ENCODE measurements around the gene CYTH1.

Gene CYTH1

GRCh38 chr17:78805301-78805700 lies 23.2 kb upstream of the CYTH1 start:
- no peak for DNase-seq (ENCODE audit: low read depth)

GRCh38 chr17:78804777-78805176 lies 22.7 kb upstream of the CYTH1 start:
- no peak for DNase-seq (ENCODE audit: low read depth)

GRCh38 chr17:78803186-78803845 lies 21.2 kb upstream of the CYTH1 start:
- no peak for DNase-seq (ENCODE audit: low read depth)

- no peak for DNase-seq (ENCODE audit: low read depth)
Measured at GRCh38 chr17:78802459-78802858, 20.4 kb upstream of the CYTH1 start.

GRCh38 chr17:78802008-78802407 lies 19.9 kb upstream of the CYTH1 start:
- DNase-seq (ENCODE audit: low read depth): no peak

GRCh38 chr17:78800132-78800931 lies 18.3 kb upstream of the CYTH1 start:
- no peak for DNase-seq (ENCODE audit: low read depth)

- DNase-seq (ENCODE audit: low read depth): no peak
Measured at GRCh38 chr17:78798695-78799559, 16.9 kb upstream of the CYTH1 start.

GRCh38 chr17:78797691-78798585 lies 15.9 kb upstream of the CYTH1 start:
- DNase-seq (ENCODE audit: low read depth): no peak

- no peak for DNase-seq (ENCODE audit: low read depth)
Measured at GRCh38 chr17:78797213-78797612, 15.1 kb upstream of the CYTH1 start.

- no peak for DNase-seq (ENCODE audit: low read depth)
Measured at GRCh38 chr17:78796517-78796900, 14.4 kb upstream of the CYTH1 start.

- no peak for DNase-seq (ENCODE audit: low read depth)
Measured at GRCh38 chr17:78795861-78796516, 13.9 kb upstream of the CYTH1 start.

- no peak for DNase-seq (ENCODE audit: low read depth)
Measured at GRCh38 chr17:78794864-78795640, 13.0 kb upstream of the CYTH1 start.

GRCh38 chr17:78794399-78794798 lies 12.3 kb upstream of the CYTH1 start:
- DNase-seq (ENCODE audit: low read depth): no peak

- DNase-seq (ENCODE audit: low read depth): no peak
Measured at GRCh38 chr17:78793968-78794367, 11.9 kb upstream of the CYTH1 start.

GRCh38 chr17:78793415-78793814 lies 11.3 kb upstream of the CYTH1 start:
- no peak for DNase-seq (ENCODE audit: low read depth)

- DNase-seq (ENCODE audit: low read depth): no peak
Measured at GRCh38 chr17:78791840-78792709, 10.0 kb upstream of the CYTH1 start.

GRCh38 chr17:78790552-78790951 lies 8.5 kb upstream of the CYTH1 start:
- DNase-seq (ENCODE audit: low read depth): no peak

GRCh38 chr17:78789663-78790181 lies 7.6 kb upstream of the CYTH1 start:
- DNase-seq (ENCODE audit: low read depth): peak; percentile 34

- DNase-seq (ENCODE audit: low read depth): no peak
Measured at GRCh38 chr17:78789149-78789662, 7.1 kb upstream of the CYTH1 start.
